Skeletal muscle satellite cell (primary cell): ENCODE data around the gene PAAF1.

Experiments
- H3K27me3 ChIP-seq: 2 replicates; pipeline ENCODE4 v1.7.0; 2013; ENCODE audit warnings: low read length; ENCODE audit not compliant: control insufficient read depth, insufficient read depth
- H3K36me3 ChIP-seq: 2 replicates; pipeline ENCODE4 v1.7.0; 2013; ENCODE audit warnings: mild to moderate bottlenecking, control low read depth, low read length; ENCODE audit not compliant: insufficient read depth
- H3K4me1 ChIP-seq: 2 replicates; pipeline ENCODE4 v1.7.0; 2013; ENCODE audit warnings: low read length; ENCODE audit not compliant: control insufficient read depth, insufficient read depth
- H3K4me2 ChIP-seq: 2 replicates; pipeline ENCODE4 v1.7.0; 2013; ENCODE audit warnings: mild to moderate bottlenecking, low read length
- H3K4me3 ChIP-seq: 2 replicates; pipeline ENCODE4 v1.7.0; 2013; ENCODE audit warnings: low read length
- H3K9ac ChIP-seq: 2 replicates; pipeline ENCODE4 v1.7.0; 2013; ENCODE audit warnings: mild to moderate bottlenecking, low read depth, low read length, moderate library complexity
- H3K9me3 ChIP-seq: replicated peaks from 2 replicates; pipeline ENCODE4 v1.7.0; 2013; ENCODE audit warnings: mild to moderate bottlenecking, control low read depth, low read length

Gene PAAF1

GRCh38 chr11:73949246-73949645, 72.4 kb downstream of the PAAF1 start:
- Histone ChIP-seq H3K4me2 (no peak overlapping the region), H3K4me3 (no peak overlapping the region), H3K4me1 (peaks cover 4% of the 10 kb centered on the region), H3K9ac (no peak overlapping the region), H3K9me3 (no peaks in the 10 kb centered on the region), H3K27me3 (no peaks in the 10 kb centered on the region), H3K36me3 (no peaks in the 10 kb centered on the region)

GRCh38 chr11:73949912-73950311, 73.1 kb downstream of the PAAF1 start:
- H3K4me3 ChIP-seq = no peak overlapping the region
- no peaks in the 10 kb centered on the region for H3K27me3 ChIP-seq
- H3K9ac ChIP-seq = no peak overlapping the region
- H3K36me3 ChIP-seq = no peaks in the 10 kb centered on the region
- peaks cover 4% of the 10 kb centered on the region for H3K4me1 ChIP-seq
- no peak overlapping the region for H3K4me2 ChIP-seq
- no peaks in the 10 kb centered on the region for H3K9me3 ChIP-seq

GRCh38 chr11:73950869-73951710, 74.3 kb downstream of the PAAF1 start, which contains the start of gene DNAJB13:
TSS of gene DNAJB13 (plus strand) at chr11:73951026. CDS start at chr11:73951070, 44 bp downstream.
- Histone ChIP-seq H3K27me3 (no peaks in the 10 kb centered on the region), H3K36me3 (no peaks in the 10 kb centered on the region), H3K4me1 (peaks cover 7% of the 10 kb centered on the region), H3K4me3 (no peak within 1 kb of the TSS), H3K4me2 (no peak within 1 kb of the TSS), H3K9ac (no peak within 1 kb of the TSS), H3K9me3 (no peaks in the 10 kb centered on the region)

- Histone ChIP-seq H3K36me3 (no peaks in the 10 kb centered on the region), H3K4me1 (peaks cover 10% of the 10 kb centered on the region), H3K27me3 (peaks cover under 1% of the 10 kb centered on the region), H3K4me2 (no peak overlapping the region), H3K4me3 (no peak overlapping the region), H3K9ac (no peak overlapping the region), H3K9me3 (no peaks in the 10 kb centered on the region)
These were observed 75.0 kb downstream of the PAAF1 start for GRCh38 chr11:73951797-73952196.

- H3K36me3 ChIP-seq = no peaks in the 10 kb centered on the region
- no peak overlapping the region for H3K4me3 ChIP-seq
- no peak overlapping the region for H3K4me2 ChIP-seq
- H3K4me1 ChIP-seq = peaks cover 7% of the 10 kb centered on the region
- peaks cover 12% of the 10 kb centered on the region for H3K27me3 ChIP-seq
- no peaks in the 10 kb centered on the region for H3K9me3 ChIP-seq
- no peak overlapping the region for H3K9ac ChIP-seq
These were observed 80.3 kb downstream of the PAAF1 start for GRCh38 chr11:73956876-73957653.

- no peaks in the 10 kb centered on the region for H3K36me3 ChIP-seq
- H3K4me1 ChIP-seq = peaks cover 7% of the 10 kb centered on the region
- peaks cover 12% of the 10 kb centered on the region for H3K27me3 ChIP-seq
- H3K4me2 ChIP-seq = no peak overlapping the region
- H3K9ac ChIP-seq = no peak overlapping the region
- H3K4me3 ChIP-seq = no peak overlapping the region
- no peaks in the 10 kb centered on the region for H3K9me3 ChIP-seq
These were observed 81.0 kb downstream of the PAAF1 start for GRCh38 chr11:73957654-73958361.

- no peaks in the 10 kb centered on the region for H3K9me3 ChIP-seq
- peaks cover 7% of the 10 kb centered on the region for H3K4me1 ChIP-seq
- no peak overlapping the region for H3K4me3 ChIP-seq
- H3K9ac ChIP-seq = no peak overlapping the region
- no peaks in the 10 kb centered on the region for H3K36me3 ChIP-seq
- no peak overlapping the region for H3K4me2 ChIP-seq
- peaks cover 12% of the 10 kb centered on the region for H3K27me3 ChIP-seq
These were observed 81.8 kb downstream of the PAAF1 start for GRCh38 chr11:73958521-73959141.

GRCh38 chr11:73961321-73961720, 84.5 kb downstream of the PAAF1 start:
- H3K36me3 ChIP-seq = no peaks in the 10 kb centered on the region
- H3K9ac ChIP-seq = no peak overlapping the region
- no peaks in the 10 kb centered on the region for H3K9me3 ChIP-seq
- H3K4me1 ChIP-seq = peaks cover 1% of the 10 kb centered on the region
- peaks cover 23% of the 10 kb centered on the region for H3K27me3 ChIP-seq
- H3K4me3 ChIP-seq = no peak overlapping the region
- H3K4me2 ChIP-seq = no peak overlapping the region

- Histone ChIP-seq H3K9ac (no peak overlapping the region), H3K4me2 (no peak overlapping the region), H3K9me3 (no peaks in the 10 kb centered on the region), H3K27me3 (peaks cover 18% of the 10 kb centered on the region), H3K36me3 (no peaks in the 10 kb centered on the region), H3K4me3 (no peak overlapping the region), H3K4me1 (no peaks in the 10 kb centered on the region)
These were observed 85.4 kb downstream of the PAAF1 start for GRCh38 chr11:73962101-73962705.

- H3K4me1 ChIP-seq = no peaks in the 10 kb centered on the region
- no peaks in the 10 kb centered on the region for H3K36me3 ChIP-seq
- no peak overlapping the region for H3K4me2 ChIP-seq
- H3K9ac ChIP-seq = no peak overlapping the region
- H3K9me3 ChIP-seq = no peaks in the 10 kb centered on the region
- H3K27me3 ChIP-seq = peaks cover 11% of the 10 kb centered on the region
- no peak overlapping the region for H3K4me3 ChIP-seq
These were observed 87.1 kb downstream of the PAAF1 start for GRCh38 chr11:73963861-73964260.
